Hematopoietic multipotent progenitor cell treated with erythropoietin and hydrocortisone succinate and interleukin-3 and kit ligand, for 4 days (in vitro differentiated cells): ENCODE results near the gene F11R.
"Not testable (repeated sequence)": the region's sequence is repeated elsewhere in the genome, so short reads cannot be mapped to it uniquely, and the experiment has no call there.

Experiments
- DNase-seq: peaks from one replicate; pipeline ENCODE4 v3.0.0-alpha.2; 2015

The F11R gene

DNA sequence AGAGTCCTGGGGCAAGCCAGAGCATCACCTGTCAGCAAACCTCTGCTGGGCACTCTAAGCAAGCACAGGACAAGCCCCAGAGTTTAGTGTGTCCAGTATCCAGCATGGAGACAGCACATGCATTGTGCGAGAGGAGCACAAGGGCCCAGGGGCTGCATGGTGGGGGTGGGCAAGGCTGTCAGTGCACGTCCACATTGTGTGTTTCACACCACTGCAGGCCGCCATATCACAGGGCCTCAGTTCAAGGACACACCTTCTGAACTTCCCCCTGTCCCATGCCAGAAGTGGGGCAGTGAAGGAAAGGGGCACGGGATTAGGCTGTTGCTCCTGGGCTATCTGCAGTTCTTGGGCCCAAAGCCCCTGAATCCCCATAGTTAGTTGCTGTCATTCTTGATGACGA lies 18.6 kb upstream of the F11R start:
- DNase-seq, result no peak

DNA sequence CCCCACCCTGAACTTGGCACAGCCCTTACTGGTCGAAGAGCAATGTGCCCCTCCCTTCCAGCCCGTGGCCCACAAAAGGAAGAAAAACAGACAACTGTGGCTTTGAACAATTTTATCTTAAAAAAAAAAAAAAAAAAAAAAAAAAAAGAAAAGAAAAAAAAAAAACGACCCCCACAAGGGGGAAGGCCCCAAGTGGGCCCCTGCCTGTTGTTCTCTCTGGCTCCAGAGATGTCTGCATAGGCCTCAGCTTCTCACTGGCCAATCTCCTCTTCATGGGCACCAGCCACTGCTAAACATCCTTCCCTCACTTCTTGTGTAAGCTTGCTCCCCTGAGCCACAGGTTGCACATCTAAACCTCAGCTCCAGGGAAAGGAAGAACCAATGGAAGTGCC lies 18.2 kb upstream of the F11R start:
- no peak for DNase-seq

- DNase-seq, result peak; percentile 89
Measured at GRCh38 chr1:161038523-161039153, 17.7 kb upstream of the F11R start, which contains the start of gene TSTD1. Gene TSTD1 (minus strand): TSS chr1:161038964. CDS start chr1:161038889, 75 bp downstream.

DNA sequence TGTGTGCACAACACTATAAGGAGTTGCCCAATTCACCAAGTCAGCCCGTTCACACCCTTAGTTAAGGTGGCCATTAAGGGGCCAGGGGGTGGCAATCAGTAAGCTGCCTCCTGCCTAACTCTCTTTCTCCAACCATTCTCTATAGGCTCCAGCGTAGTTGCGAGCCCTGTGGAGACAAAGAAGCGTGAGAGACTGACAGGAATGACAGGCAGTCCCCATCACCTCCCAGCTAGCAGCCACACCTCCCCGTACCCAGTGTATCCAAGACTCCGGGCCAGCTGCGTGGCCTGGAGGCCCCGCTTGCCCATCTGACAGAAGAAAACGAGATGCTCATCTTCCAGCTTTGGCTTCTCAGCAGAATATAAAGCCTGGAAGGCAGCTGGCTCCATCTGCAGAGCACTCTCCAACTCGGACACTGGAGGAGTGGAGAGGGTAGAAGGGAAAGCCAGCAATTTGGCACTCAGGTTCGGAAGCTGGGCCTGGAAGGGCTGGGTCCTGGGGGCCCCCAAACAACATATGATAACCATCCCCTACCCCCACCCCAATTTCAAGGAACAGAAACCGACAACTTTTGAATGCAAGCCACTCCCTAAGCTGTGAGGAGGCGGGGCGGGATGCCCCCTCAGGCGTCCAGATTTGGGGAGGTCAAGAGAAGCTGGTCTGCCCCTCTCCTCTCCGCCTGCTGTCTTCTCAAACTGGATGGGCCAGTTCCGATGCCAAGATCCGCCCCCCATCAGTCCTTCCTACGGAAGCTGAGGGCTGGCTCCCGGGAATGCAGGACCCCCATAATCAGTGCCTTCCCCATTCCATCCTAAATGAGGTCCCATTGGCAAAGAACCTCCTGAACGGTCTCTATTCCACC lies 16.9 kb upstream of the F11R start:
- no peak for DNase-seq

- no peak for DNase-seq
Measured at GRCh38 chr1:161033751-161034150, 12.8 kb upstream of the F11R start.

- DNase-seq, result no peak
Measured at GRCh38 chr1:161032409-161032808, 11.5 kb upstream of the F11R start.

GRCh38 chr1:161031874-161032273 lies 10.9 kb upstream of the F11R start:
- DNase-seq, result no peak

DNA sequence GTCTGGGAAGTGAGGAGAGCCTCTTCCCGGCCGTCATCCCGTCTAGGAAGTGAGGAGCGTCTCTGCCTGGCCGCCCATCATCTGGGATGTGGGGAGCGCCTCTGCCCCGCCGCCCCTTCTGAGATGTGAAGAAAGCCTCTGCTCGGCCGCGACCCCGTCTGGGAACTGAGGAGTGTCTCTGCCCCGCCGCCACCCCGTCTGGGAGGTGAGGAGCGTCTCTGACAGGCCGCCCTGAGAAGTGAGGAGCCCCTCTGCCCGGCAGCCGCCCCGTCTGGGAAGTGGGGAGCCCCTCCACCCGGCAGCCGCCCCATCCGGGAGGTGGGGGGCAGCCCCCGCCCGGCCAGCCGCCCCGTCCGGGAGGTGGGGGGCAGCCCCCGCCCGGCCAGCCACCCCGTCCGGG lies 8.5 kb upstream of the F11R start:
- not testable (repeated sequence) for DNase-seq

- DNase-seq, result not testable (repeated sequence)
Measured at GRCh38 chr1:161026954-161027353, 6.0 kb upstream of the F11R start.

- DNase-seq, result not testable (repeated sequence)
Measured at GRCh38 chr1:161022432-161022831, 1.5 kb upstream of the F11R start.

DNA sequence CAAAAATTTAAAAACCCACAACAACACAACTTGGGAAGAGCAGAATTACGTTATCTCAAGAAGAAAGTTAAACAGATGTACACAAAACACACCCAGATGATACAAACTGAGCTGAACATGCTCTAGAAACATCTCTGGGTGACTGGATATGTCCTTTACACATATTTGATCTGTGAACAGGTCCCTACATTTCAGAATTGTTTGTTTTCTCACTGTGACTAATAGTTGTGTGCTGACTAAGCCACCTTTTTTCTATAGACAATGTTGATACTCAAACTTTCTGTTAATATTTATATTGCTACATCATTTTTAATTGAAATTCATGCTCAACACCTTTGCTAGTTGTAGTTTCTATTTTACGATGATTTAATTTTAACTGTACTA lies 1.0 kb upstream of the F11R start:
- DNase-seq, result no peak

DNA sequence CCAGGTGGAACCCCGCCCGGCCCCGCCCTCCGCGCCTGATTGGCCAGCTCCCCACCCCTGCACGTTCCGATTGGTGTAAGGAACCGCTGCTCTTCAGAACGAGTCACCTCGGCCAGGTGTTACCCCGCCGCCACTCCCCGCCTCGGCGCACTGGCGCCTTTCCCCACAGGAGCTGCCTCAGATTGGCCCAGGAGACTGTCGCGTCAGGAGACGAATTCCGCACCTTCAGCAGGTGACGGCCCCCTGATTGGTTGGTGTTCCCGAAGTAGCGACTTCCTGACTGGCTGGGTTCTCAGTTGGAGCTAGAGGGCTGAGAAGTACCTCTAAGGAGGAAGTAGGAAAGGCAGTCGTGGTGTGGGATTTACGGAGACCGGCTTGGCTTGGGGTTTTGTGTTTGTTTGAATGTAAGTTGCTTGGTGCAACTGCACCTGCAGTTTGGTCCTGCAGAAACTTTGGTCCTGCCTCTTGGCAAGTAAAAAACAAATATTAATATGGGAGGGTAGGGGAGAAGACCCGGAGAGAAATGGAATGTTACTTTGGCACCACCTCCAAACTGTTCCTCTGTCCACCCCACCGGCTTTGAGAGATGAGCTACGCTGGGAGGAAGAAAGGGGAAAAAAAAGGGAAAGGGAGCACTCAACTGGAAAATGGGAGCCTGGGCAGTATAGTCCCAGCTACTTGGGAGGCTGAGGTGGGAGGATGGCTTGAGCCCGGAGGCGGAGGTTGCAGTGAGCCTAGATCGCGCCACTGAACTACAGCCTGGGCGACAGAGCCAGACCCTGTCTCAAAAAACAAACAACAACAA lies 415 bp upstream of the F11R start:
- peak; percentile 93 for DNase-seq

DNA sequence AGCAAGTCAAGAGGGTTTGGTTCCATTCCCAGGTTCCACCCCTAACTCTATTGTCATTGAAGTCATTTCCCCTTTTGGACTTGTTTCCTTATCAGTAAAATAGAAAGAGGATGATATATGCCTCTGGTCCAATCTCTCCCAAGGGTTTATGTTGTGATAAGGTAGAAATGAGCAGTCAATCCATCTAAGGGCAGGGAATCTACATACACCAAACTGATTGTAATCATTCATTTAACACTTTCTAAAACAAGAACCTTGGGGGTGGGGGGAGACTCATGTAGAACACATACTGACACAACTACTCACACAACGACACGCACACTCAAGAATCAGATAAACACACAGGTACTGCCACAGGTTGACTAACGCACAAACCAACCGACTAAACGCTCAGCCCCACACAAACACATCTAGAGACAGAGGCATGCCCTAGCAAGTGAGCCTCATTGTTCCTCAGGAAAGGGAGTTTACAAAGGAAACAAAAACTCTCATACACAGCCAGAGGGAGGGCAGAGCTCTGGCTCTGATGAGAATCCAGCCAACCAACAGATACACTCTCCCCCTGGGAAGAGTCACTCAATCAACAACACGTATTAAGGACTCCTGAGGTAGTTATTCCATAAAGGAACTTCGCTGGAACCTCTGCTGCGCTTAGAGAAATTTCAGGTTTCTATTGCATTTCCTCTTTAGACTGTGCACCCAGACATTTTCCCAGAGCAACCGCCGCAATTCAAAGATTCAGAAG lies 1.0 kb downstream of the F11R start:
- peak; percentile 36 for DNase-seq

DNA sequence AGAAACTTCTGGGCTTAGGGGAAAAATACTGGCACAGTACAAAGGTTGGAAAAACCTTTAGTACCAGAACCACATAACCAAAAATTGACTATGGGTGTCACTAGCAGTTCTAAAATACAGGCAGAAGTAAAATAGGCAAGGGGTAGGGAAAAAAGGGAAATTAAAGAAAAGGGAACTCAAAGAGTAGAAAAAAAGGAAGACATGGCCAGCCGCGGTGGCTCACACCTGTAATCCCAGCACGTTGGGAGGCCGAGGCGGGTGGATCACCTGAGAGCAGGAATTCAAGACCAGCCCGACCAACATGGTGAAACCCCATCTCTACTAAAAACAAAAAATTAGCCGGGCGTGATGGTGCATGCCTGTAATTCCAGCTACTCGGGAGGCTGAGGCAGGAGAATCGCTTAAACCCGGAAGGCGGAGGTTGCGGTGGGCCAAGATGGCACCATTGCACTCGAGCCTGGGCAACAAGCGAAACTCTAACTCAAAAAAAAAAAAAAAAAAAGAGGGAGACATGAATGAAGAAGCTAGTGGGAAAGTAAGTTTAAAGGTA lies 1.8 kb downstream of the F11R start:
- not testable (repeated sequence) for DNase-seq

DNA sequence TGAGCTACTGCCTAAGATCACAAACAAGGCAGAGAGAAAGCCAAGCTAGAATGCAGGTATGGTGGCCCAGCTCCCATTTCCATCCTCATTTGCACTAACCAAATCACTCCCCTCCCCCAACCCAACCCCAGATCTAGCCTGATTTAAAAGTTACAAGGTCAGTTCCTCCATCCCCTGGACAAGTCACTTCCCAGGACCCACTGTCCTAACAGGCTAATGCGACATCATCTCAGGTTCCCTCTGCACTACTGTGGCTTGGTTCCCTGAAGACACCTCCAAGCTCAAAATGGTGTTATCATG lies 2.4 kb downstream of the F11R start:
- no peak for DNase-seq

DNA sequence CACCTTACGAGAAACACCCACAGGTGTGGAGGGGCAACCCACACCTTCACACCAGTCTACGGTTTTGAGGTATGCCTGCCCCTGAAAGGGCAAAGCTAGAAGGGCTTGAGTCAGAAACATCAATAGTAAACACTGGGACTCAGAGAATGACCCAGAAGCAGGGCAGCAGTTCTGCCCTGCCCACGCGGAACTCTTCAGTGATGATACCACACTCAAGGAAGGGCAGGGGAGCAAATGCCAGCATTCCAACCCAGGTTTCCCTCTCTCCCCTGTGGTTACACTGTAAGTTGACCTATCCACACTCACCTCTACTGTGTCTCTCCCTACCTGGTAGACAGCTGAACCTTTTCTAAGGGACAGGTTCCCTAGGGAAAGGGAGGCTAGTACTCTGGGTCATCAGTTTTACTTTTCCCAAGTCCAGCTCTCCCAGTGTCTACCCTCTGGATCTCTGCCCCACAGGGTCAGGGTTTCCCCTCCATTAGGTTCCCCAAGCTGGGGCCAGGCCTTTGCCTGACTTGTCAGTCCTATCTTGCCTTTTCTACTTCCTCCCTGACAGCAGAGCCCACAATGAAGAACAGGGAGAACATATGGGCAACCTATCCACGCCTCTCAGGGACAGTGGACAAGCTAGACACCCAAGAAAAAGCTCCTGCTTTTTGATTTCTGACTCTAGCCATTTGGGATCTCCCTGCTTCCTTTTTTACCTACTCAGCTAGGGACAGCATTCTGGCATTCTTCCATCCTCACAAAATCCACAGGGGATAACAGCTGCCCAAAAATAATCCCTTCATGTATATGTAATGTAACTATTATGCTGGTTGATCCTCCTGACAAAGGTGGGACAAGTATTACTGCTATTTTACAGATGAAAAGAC lies 3.0 kb downstream of the F11R start:
- DNase-seq, result peak; percentile 44

DNA sequence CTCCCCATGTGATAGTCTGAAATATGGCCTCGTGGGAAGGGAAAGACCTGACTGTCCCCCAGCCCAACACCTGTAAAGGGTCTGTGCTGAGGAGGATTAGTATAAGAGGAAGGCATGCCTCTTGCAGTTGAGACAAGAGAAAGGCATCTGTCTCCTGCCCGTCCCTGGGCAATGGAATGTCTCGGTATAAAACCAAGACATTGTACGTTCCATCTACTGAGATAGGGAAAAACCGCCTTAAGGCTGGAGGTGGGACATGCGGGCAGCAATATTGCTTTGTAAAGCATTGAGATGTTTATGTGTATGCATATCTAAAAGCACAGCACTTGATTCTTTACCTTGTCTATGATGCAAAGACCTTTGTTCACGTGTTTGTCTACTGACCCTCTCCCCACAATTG lies 3.8 kb downstream of the F11R start:
- not testable (repeated sequence) for DNase-seq

- DNase-seq, result not testable (repeated sequence)
Measured at GRCh38 chr1:161016683-161017082, 4.3 kb downstream of the F11R start.

- DNase-seq, result peak; percentile 98
Measured at GRCh38 chr1:161013488-161014230, 7.3 kb downstream of the F11R start.

GRCh38 chr1:161013131-161013487 lies 7.8 kb downstream of the F11R start:
- peak; percentile 53 for DNase-seq

GRCh38 chr1:161012420-161012819 lies 8.5 kb downstream of the F11R start:
- no peak for DNase-seq
